Measurements from ENCODE around the gene RABIF. TPM values are rescaled to one million over a fixed set of nuclear protein-coding genes. Genes with fewer than 3 reads are reported as not detected.

RABIF gene
- total RNA-seq, 3 donors from 2014 or later (not counting 1 experiment from before 2014, with no cell fraction given): 13.3 to 26.4 (median 21.5) TPM

DNA sequence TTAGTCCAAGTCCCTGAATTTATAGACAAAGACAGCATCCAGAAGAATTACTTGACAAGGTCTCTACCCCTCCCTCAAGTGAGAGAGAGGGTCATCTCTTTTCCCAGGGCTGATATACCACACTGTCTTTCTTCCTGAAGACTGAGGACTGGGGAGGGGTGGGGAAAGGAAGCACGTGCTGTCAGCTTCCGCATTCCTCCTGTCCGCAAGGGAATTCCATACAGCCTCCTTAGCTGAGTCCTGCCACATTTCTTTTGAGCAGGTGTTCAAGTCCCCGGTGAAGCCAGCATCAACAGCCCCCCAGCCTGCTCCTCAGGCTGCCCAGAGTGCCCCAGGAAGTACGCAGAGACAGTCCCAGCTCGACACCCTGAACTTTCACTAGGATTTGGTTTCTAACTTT lies 44.0 kb downstream of the RABIF start:
- no peak overlapping the region for H3K27ac ChIP-seq (ENCODE audit: low read length)
- H3K4me3 ChIP-seq (ENCODE audit: low read length): no peak overlapping the region
- DNase-seq: no peak
- Mint-ChIP-seq H3K9me3 (no peaks in the 10 kb centered on the region), H3K36me3 (no peaks in the 10 kb centered on the region), H3K27ac (no peak overlapping the region), H3K4me3 (no peak overlapping the region), H3K27me3 (ENCODE audit: low read depth in 2 of 2) (no peaks in the 10 kb centered on the region), H3K4me1 (no peaks in the 10 kb centered on the region)
- H3K9me3 ChIP-seq (ENCODE audit: control insufficient read depth, insufficient read depth, low read length): no peaks in the 10 kb centered on the region
- no peaks in the 10 kb centered on the region for H3K36me3 ChIP-seq (ENCODE audit: control insufficient read depth, insufficient read depth, low read length)
- WGBS (ENCODE audit: insufficient coverage): 91% methylated on average over 6 of the region's 6 CpGs
- TF ChIP-seq, protein P1, sequence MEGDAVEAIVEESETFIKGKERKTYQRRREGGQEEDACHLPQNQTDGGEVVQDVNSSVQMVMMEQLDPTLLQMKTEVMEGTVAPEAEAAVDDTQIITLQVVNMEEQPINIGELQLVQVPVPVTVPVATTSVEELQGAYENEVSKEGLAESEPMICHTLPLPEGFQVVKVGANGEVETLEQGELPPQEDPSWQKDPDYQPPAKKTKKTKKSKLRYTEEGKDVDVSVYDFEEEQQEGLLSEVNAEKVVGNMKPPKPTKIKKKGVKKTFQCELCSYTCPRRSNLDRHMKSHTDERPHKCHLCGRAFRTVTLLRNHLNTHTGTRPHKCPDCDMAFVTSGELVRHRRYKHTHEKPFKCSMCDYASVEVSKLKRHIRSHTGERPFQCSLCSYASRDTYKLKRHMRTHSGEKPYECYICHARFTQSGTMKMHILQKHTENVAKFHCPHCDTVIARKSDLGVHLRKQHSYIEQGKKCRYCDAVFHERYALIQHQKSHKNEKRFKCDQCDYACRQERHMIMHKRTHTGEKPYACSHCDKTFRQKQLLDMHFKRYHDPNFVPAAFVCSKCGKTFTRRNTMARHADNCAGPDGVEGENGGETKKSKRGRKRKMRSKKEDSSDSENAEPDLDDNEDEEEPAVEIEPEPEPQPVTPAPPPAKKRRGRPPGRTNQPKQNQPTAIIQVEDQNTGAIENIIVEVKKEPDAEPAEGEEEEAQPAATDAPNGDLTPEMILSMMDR (IDR thresholded peaks at IDR 0.05): no peak
- no peaks in the 10 kb centered on the region for H3K4me1 ChIP-seq (ENCODE audit: control insufficient read depth, insufficient read depth, low read length)
- intact Hi-C loops (cut with micrococcal nuclease): no loop called here
- H3K27me3 ChIP-seq (ENCODE audit: control insufficient read depth, insufficient read depth, low read length): no peaks in the 10 kb centered on the region
- no peak for ATAC-seq

DNA sequence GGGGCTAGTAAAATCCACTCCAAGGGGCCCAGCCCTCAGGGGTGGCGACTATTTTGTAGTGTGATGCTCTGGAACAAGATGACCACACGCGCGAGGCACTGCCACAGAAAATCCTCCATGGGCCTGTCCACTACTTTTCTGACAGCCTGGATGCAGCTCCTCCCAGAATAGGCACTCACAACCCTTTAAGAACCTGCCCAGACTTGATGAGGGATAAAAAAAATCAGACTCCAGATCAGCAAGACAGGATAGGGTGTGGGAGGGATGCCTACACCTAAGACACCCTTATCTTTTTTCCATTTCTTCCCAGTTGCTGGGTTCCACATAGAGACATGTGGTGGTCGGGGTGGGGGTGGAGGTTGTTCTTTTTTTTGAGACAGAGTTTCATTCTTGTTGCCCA lies 44.7 kb downstream of the RABIF start:
- 93% methylated on average over 5 of the region's 5 CpGs for WGBS (ENCODE audit: insufficient coverage)
- H3K4me1 ChIP-seq (ENCODE audit: control insufficient read depth, insufficient read depth, low read length): no peaks in the 10 kb centered on the region
- no peaks in the 10 kb centered on the region for H3K27me3 ChIP-seq (ENCODE audit: control insufficient read depth, insufficient read depth, low read length)
- no peaks in the 10 kb centered on the region for H3K36me3 Mint-ChIP-seq
- no peaks in the 10 kb centered on the region for H3K4me1 Mint-ChIP-seq
- no peaks in the 10 kb centered on the region for H3K9me3 Mint-ChIP-seq
- no peak overlapping the region for H3K4me3 Mint-ChIP-seq
- H3K27me3 Mint-ChIP-seq (ENCODE audit: low read depth in 2 of 2): no peaks in the 10 kb centered on the region
- no peak for DNase-seq
- H3K4me3 ChIP-seq (ENCODE audit: low read length): no peak overlapping the region
- H3K36me3 ChIP-seq (ENCODE audit: control insufficient read depth, insufficient read depth, low read length): no peaks in the 10 kb centered on the region
- H3K27ac Mint-ChIP-seq: no peak overlapping the region
- intact Hi-C loops (cut with micrococcal nuclease): no loop called here
- H3K27ac ChIP-seq (ENCODE audit: low read length): no peak overlapping the region
- TF ChIP-seq, protein P1 (IDR thresholded peaks at IDR 0.05): no peak
- no peaks in the 10 kb centered on the region for H3K9me3 ChIP-seq (ENCODE audit: control insufficient read depth, insufficient read depth, low read length)
- ATAC-seq: no peak

DNA sequence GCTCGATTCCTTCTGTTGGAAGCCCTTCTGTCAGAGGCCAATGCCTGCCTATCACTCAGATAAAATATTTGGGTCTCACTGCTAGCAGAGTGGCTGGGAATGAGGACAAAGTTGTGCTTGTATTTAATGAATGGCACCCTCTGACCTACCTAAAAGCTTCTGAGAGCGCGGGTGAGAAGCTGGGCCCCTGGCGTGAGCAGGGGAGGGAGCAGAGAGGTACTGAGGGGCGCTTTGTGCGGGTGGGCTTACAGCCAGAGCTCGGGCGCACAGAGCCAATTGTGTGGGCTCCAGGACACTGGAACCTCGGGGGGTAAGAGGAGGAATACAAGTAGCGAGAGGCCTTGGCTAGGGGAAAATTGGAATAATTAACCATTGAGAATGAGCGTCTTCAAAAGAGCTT lies 45.9 kb downstream of the RABIF start:
- no peak overlapping the region for H3K27ac ChIP-seq (ENCODE audit: low read length)
- Mint-ChIP-seq H3K27ac (no peak overlapping the region), H3K9me3 (no peaks in the 10 kb centered on the region), H3K4me3 (no peak overlapping the region), H3K36me3 (no peaks in the 10 kb centered on the region), H3K27me3 (ENCODE audit: low read depth in 2 of 2) (peaks cover under 1 to 2% of the 10 kb centered on the region in 2 donors), H3K4me1 (peaks cover 0 to 1% of the 10 kb centered on the region in 2 donors)
- H3K4me3 ChIP-seq (ENCODE audit: low read length): no peak overlapping the region
- H3K36me3 ChIP-seq (ENCODE audit: control insufficient read depth, insufficient read depth, low read length): no peaks in the 10 kb centered on the region
- DNase-seq (no peak), ATAC-seq (no peak)
- H3K9me3 ChIP-seq (ENCODE audit: control insufficient read depth, insufficient read depth, low read length): no peaks in the 10 kb centered on the region
- 95% methylated on average over 11 of the region's 11 CpGs for whole genome bisulfite sequencing (ENCODE audit: insufficient coverage)
- no peaks in the 10 kb centered on the region for H3K4me1 ChIP-seq (ENCODE audit: control insufficient read depth, insufficient read depth, low read length)
- intact Hi-C loops (cut with micrococcal nuclease): no loop called here
- TF ChIP-seq, protein P1 (IDR thresholded peaks at IDR 0.05): no peak
- peaks cover under 1% of the 10 kb centered on the region for H3K27me3 ChIP-seq (ENCODE audit: control insufficient read depth, insufficient read depth, low read length)

DNA sequence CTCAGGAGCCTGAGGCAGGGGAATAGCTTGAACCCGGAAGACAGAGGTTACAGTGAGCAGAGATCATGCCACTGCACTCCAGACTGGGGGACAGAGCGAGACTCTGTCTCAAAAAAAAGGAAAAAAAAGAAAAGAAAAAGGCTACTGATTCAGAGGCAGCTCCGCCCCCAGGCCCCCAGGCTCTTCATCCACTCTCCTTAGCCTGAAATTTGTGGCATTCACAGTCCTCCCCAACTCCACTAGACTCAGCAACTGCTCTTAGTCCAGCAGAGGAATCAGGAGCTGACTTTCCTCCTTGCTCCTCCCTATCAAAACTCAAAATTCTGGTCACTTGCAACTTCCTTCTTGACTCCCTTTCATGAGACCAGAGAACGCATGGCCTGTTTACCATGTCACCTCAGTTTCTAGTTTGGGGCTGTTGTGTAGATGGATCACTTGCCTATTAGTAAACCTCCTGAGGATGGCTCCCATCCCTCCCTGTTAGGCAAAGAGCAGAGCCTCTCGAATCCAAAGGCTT lies 51.1 kb downstream of the RABIF start:
- no peak for DNase-seq
- TF ChIP-seq, protein P1 (IDR thresholded peaks at IDR 0.05): no peak
- Mint-ChIP-seq H3K27ac (no peak overlapping the region), H3K27me3 (ENCODE audit: low read depth in 2 of 2) (peaks cover 7 to 13% of the 10 kb centered on the region in 2 donors), H3K9me3 (no peaks in the 10 kb centered on the region), H3K4me1 (peaks cover 27 to 33% of the 10 kb centered on the region in 2 donors), H3K36me3 (no peaks in the 10 kb centered on the region), H3K4me3 (peak overlapping the region; percentile 28)
- no peak for ATAC-seq
- Histone ChIP-seq H3K36me3 (ENCODE audit: control insufficient read depth, insufficient read depth, low read length) (no peaks in the 10 kb centered on the region), H3K4me3 (ENCODE audit: low read length) (no peak overlapping the region), H3K4me1 (ENCODE audit: control insufficient read depth, insufficient read depth, low read length) (peaks cover 33% of the 10 kb centered on the region), H3K9me3 (ENCODE audit: control insufficient read depth, insufficient read depth, low read length) (no peaks in the 10 kb centered on the region), H3K27ac (ENCODE audit: low read length) (no peak overlapping the region), H3K27me3 (ENCODE audit: control insufficient read depth, insufficient read depth, low read length) (peaks cover 3% of the 10 kb centered on the region)
- WGBS (ENCODE audit: insufficient coverage): 86% methylated on average over 5 of the region's 5 CpGs
- intact Hi-C loops (cut with micrococcal nuclease): no loop called here
